Gastrocnemius medialis (tissue), 4 donors: ENCODE results near the gene CAMK4.

Experiments used
- POLR2A ChIP-seq, 2 donors: fragments of 450-650 bp; IDR thresholded peaks; one replicate each; pipeline ENCODE4 v1.6.1; 2017; ENCODE audit warnings: antibody characterized with exemption in 2 of 2, mild to moderate bottlenecking in 2 of 2, moderate library complexity in 2 of 2
- TF ChIP-seq, protein P1 (sequence below), 5 experiments: fragments of 450-650 bp in 3 of 5; fragments of 200-600 bp in 2 of 5; sonication (generic) in 2 of 5; IDR thresholded peaks in 4 of 5; conservative IDR thresholded peaks in 1 of 5; 1 replicate in 4 of 5; 2 replicates in 1 of 5; pipeline ENCODE4 v1.5.1; 2016 to 2019; ENCODE audit warnings: antibody characterized with exemption in 5 of 5, mild to moderate bottlenecking in 3 of 5, moderate library complexity in 3 of 5

DNA sequence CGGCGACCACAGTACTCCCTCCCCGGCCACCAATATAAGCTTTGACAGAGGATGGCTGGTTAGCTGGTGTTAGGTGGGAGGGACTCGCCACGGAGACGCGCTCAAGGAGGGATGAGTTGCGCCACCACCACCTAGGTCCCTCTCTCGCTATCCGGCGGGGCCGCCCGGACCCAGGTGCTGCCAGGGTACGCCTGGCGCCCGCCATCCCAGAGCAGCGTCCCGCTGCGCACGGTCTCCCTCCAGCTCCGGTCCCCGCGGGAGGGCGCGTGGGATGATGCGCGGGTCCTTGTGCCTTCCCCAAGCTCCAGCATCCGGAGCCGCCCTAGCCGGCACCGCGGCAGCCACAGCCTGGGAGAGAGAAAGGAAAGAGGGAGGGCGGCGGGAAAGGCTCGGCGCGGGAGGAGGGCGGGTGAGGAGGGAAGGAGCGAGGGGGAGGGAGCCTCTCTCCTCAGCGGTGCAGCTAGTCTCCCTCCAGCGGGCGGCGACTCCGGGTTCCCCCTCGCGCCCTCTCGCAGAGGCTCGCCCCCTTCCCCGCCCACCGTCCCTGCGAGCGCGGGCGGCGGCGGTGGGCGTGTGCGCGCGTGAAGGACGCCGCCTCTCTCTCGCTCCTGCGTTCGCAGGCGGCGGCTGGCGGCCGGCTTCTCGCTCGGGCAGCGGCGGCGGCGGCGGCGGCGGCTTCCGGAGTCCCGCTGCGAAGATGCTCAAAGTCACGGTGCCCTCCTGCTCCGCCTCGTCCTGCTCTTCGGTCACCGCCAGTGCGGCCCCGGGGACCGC, at the start of gene CAMK4:
- TF ChIP-seq, protein P1, sequence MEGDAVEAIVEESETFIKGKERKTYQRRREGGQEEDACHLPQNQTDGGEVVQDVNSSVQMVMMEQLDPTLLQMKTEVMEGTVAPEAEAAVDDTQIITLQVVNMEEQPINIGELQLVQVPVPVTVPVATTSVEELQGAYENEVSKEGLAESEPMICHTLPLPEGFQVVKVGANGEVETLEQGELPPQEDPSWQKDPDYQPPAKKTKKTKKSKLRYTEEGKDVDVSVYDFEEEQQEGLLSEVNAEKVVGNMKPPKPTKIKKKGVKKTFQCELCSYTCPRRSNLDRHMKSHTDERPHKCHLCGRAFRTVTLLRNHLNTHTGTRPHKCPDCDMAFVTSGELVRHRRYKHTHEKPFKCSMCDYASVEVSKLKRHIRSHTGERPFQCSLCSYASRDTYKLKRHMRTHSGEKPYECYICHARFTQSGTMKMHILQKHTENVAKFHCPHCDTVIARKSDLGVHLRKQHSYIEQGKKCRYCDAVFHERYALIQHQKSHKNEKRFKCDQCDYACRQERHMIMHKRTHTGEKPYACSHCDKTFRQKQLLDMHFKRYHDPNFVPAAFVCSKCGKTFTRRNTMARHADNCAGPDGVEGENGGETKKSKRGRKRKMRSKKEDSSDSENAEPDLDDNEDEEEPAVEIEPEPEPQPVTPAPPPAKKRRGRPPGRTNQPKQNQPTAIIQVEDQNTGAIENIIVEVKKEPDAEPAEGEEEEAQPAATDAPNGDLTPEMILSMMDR (IDR thresholded peaks at IDR 0.05 in 4 of 5, conservative IDR thresholded peaks at IDR 0.05 in 1 of 5), result no peak
- no peak for TF ChIP-seq POLR2A (IDR thresholded peaks at IDR 0.05)
